Measurements from ENCODE around the gene ENC1.

DNA sequence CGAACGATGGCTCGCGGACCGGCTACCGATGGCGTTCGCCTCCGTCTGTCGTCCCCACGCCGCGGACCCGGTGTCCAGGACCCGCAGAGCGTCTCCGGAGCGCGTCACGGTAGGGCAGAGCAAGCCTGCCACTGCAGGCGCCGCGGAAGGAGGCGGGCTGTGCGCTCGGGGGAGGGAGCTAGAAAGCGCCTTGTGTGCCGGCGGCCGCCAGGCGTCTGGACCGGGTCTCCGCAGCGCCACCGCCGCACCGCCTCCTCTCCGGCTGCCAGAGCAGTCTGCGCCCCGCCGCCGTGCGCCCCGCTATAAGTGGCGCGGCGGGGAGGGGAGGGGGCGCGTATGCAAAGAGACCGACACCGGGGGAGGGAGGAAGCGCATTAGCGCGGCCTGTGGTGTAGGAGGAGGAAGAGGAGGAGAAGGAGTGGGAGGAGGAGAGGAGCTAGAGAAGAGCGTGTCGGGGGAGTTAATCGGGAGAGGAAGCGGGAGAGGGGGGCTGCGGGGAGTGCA, at the start of gene ENC1:
- TF ChIP-seq, protein P1, sequence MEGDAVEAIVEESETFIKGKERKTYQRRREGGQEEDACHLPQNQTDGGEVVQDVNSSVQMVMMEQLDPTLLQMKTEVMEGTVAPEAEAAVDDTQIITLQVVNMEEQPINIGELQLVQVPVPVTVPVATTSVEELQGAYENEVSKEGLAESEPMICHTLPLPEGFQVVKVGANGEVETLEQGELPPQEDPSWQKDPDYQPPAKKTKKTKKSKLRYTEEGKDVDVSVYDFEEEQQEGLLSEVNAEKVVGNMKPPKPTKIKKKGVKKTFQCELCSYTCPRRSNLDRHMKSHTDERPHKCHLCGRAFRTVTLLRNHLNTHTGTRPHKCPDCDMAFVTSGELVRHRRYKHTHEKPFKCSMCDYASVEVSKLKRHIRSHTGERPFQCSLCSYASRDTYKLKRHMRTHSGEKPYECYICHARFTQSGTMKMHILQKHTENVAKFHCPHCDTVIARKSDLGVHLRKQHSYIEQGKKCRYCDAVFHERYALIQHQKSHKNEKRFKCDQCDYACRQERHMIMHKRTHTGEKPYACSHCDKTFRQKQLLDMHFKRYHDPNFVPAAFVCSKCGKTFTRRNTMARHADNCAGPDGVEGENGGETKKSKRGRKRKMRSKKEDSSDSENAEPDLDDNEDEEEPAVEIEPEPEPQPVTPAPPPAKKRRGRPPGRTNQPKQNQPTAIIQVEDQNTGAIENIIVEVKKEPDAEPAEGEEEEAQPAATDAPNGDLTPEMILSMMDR (IDR thresholded peaks at IDR 0.05): peak; percentile 38 to 85 (median 84)
- TF ChIP-seq POLR2A (IDR thresholded peaks at IDR 0.05): peak; percentile 26

All from ovary (tissue), 3 donors.